A204.1 (cell line): ENCODE measurements around the gene MTMR6.

Source experiments
- FAIRE-seq: peaks from 2 replicates; lab custom pipeline; 2012; peaks lifted over from hg19 to GRCh38; lab: Jason Lieb, UNC

The MTMR6 gene

GRCh38 chr13:25215253-25215575 is 72.1 kb downstream of the MTMR6 start:
- no peak for FAIRE-seq

GRCh38 chr13:25214491-25215252 is 72.6 kb downstream of the MTMR6 start:
- FAIRE-seq: no peak

- no peak for FAIRE-seq
These were observed 73.6 kb downstream of the MTMR6 start for GRCh38 chr13:25213715-25214114.

GRCh38 chr13:25210842-25211569 is 76.3 kb downstream of the MTMR6 start:
- FAIRE-seq: no peak

- no peak for FAIRE-seq
These were observed 79.9 kb downstream of the MTMR6 start for GRCh38 chr13:25207291-25207810.

- FAIRE-seq: no peak
These were observed 82.4 kb downstream of the MTMR6 start for GRCh38 chr13:25204863-25205262.

GRCh38 chr13:25203127-25203740 is 84.1 kb downstream of the MTMR6 start:
- FAIRE-seq: no peak

GRCh38 chr13:25200783-25201182 is 86.5 kb downstream of the MTMR6 start:
- FAIRE-seq: no peak

- no peak for FAIRE-seq
These were observed 88.6 kb downstream of the MTMR6 start for GRCh38 chr13:25198647-25199046.

GRCh38 chr13:25196971-25197370 is 90.3 kb downstream of the MTMR6 start:
- no peak for FAIRE-seq
